Activated CD4-positive, alpha-beta T cell treated with anti-CD3 and anti-CD28 coated beads, Interleukin-10, Interleukin-2, amounts not matched to agents 100 ng/mL and 50 ng/mL, durations not matched to agents 16 hours and 8 hours (primary cell): ENCODE measurements around the gene RORC.

Experiments used
- DNase-seq: peaks from one replicate; pipeline ENCODE4 v3.0.0-alpha.2; 2020

The RORC gene

DNA sequence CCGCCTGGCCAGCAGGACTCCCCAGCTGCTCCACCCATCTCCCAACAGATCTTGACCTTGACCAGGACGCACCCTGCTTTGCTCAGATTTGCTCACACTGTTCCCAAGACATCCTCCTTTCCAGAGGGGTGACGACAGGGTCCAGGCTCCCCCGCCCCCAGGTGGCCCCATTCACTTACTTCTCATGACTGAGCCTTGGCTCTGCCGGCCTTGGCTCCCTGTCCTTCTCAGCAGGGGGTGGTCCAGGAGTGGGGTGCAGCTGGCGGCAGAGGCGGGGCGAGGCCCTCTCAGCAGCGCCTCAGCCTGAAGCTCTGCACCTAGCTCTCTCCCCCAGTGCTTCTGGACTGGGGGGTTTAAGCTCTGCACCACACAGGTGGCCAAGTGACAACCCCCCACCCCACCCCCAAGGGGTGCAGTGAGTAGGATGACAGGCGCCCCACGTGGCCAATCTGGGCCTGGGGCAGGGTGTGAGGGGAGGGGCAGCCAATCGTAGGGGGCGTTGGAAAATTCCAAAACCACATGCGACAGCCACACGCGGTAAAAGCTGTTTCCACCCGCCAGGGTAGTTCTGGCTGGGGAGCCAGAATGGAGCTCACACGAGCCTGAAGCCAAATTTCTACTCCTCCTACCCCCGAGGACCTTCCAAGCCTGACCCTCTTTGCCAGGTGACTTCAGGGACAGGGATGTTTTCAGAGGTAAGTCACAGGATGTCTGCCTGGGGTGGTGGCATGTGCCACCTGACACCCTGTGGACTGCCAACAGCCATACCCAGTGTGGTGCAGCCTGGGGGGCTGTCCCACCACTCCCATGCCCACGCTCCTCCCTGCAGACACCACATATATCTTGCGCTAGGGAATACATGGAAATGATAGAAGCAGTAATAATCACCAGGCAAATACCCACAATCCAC, 5.6 kb downstream of the RORC start:
- DNase-seq: peak; percentile 58

DNA sequence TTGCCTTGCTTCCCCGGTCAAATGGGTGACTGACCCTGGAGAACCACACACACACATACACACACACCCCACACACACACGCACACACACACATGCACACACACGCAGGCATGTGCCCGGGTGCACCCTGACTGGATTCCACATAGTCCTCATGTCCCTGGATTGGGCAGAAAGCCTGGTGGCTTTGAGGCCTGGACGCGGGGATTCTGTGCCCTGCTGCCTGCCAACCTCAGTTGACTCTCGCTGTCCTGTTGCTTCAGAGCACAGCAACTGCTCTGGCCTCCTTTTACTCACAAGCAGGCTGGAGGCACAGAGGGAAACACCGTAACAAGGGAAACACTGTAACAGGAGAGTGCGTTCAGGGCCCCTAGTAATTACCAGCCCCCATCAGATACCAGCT, 6.4 kb downstream of the RORC start:
- DNase-seq: no peak

DNA sequence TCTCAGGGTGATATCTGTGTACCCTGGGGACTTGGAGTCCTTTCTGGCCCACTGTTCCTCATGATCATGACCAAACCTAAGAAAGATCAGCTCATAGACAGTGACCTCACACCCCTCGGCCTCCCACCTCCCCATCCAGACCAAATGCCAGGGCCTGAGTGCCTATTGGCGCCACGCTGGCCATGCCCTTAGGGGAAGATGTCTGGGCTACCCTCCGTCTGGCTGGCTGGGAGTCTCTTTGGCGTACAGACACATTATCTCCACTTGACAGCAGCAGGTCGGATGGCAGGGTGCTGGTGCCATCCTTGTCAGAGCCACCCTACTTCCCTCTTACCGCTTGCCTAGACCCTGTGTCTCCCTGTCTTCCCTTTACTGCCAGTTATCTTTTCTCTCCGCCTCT, 8.4 kb downstream of the RORC start:
- no peak for DNase-seq

DNA sequence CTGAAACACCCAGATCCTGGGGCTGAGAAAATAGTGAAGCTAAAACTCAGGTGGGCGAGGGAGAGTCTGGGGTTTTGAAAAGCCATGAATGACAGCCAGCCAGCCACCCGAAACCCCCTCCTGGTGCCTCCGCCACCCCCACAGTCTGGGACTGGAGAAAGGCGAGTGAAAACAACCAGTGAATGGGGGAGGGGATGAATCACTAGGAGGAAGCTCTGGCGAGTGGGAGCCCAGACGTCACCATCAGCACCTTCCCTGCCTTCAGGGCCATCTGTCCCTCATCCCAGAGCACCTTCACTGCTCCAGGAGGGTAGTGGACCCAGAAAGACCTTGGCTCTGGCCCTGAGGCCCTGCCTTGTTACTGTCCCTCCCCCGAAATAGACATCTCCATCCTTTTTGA, 9.2 kb downstream of the RORC start:
- DNase-seq: peak; percentile 60

DNA sequence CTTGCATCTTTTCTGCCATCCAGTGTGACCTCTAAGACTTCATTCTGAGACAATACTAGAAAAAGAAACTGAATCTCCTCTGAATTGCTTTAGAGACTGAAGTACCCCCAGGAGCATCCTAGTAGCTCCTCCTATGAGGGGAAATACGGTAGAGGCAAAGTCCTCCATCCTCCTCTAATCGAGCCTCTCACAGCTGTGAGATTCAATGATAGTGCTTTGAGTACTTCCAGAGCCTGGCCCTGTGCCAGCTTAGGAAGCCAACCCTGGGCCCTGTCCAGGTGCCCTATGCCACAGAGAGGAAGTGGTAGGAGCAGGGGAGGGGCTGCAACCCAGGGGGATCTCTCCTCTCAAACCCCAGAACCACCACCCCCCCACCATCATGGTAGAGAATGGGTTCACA, 10.7 kb downstream of the RORC start:
- DNase-seq: peak; percentile 38

DNA sequence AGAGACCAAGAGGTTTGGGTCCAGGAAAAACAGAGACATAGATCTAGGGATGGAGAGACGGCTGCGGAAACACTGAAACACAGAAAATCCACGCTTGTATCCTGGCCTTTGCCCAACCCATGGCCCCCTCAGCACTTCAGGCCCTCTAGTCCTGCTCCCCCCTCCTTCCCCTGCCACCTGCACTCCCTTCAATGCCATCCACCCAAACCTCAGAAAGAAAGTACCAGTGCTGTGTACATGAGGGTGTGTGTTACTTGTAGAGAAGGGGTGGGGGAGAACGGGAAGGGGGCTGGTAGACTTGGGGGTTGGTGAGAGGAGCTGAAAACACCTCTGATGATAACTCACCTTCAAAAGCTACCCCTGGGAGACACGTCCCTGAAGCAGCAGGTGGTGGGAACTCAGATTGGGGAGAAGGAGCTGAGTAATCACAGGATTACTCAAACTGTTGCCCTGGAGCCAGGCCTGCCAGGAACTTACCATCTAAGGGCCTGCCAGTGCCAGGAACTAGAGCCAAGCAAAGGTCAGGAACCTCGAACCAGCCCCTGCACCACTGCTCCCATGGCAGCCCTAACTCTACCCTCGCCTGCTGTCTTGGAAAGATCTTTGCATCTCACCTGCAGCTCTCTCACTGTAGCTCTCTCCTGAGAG, 11.5 kb downstream of the RORC start:
- DNase-seq: peak; percentile 78

DNA sequence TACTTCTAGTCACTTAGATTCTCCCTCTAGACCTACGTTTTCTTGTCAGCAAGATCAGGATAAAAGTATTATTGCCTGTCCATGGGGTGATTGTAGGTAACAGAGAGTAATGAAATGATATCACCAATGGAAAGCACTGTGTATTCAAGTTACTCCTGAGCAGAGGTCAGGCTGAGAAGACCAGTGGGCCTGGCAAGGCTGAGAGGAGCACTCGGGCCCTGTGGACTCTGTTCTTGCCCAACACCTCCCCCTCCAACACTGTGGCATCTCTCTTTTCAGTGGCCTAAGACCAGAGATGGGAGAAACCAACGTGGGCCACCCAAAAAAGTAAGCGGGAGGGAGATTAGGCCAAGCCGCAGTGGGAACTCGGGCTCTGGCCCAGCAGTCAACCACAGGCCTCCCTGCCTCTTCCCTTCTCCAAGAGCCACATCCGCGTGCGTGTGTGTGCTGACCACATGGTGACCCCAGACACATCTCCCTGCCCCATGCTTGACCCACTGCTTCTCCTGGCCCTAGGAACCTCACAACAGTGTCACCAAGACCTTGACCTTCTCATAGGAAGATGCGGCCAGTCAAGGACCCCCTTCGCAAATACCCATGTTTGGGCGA, 12.3 kb downstream of the RORC start:
- no peak for DNase-seq

DNA sequence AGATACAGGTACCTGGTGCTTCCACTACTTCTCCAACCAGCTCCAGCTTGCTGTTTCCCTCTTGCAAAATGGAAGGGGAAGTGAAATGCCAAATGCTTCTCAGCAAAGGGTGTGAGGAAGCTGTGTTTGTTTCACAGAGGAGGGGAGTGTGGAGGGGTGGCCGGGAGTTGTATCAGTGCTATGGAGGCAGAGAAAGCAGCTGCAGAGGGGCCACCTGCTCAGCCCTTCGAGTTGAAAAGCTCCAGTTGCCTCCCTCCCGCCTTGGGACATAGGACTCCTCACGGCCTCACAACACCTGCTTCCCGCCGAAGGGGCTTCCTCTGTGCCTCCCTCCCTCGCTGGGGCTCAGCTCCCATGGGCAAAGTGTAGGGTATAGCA, 14.3 kb downstream of the RORC start:
- no peak for DNase-seq

DNA sequence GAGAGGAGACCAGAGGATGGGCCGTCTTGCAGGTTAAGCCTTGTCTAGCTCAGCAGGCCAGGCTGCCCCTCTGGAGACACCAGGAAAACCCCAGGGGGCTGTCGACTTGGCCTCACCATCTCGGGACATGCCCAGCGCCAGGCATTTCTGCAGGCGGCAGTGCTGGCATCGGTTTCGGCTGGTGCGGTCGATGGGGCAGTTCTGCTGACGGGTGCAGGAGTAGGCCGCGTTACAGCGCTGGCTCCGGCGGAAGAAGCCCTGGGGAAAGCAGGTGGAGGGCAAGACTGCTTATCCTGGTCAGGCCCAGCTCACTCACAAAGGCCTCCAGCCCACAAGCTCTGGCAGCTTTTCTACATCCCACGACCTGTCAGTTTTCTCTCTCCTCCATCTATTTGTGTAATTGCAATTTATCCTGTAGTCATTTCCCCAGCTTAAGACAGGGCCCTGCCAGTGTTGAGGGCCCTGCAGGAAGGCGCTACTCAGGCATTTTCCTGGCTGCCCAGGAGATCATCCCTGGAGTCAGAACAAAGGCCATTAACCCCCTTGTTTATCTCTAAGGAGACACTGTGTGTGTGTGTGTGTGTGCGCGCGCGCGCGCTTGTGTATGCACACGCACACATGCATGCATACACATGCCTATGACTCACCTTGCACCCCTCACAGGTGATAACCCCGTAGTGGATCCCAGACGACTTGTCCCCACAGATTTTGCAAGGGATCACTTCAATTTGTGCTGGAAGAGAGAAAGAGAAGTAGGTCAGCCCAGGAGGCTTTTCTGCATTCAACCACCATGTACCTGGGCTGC, 14.9 kb downstream of the RORC start:
- no peak for DNase-seq

DNA sequence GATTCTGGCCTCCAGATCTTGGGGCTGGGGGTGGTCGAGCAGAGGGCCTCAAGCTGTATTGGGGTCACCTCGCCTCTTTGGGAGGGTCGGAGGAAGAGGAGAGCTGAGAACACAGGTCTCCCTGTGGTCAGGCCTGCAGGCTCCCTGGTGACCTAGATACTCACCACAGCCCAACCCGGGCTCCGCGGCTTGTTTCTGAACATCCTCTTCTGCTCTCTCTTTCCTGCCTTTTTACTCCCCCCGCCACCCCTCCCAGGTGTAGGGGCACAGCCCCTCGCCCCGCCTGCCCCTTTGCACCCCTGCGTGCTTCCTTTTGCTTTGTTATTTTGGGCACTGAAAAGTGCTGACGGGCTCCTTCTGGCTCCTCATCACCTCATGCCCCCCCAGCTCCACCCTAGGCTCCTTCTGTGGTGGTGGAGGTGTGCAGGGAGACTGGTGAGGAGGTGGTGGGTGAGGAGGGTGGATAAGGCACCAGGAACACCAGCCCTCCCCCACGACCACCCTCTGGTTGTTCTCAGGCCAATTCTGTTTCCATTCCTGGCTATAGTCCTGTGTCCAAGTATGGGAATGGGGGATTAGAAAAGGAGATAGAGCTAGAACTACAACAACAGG, 15.8 kb downstream of the RORC start:
- no peak for DNase-seq

DNA sequence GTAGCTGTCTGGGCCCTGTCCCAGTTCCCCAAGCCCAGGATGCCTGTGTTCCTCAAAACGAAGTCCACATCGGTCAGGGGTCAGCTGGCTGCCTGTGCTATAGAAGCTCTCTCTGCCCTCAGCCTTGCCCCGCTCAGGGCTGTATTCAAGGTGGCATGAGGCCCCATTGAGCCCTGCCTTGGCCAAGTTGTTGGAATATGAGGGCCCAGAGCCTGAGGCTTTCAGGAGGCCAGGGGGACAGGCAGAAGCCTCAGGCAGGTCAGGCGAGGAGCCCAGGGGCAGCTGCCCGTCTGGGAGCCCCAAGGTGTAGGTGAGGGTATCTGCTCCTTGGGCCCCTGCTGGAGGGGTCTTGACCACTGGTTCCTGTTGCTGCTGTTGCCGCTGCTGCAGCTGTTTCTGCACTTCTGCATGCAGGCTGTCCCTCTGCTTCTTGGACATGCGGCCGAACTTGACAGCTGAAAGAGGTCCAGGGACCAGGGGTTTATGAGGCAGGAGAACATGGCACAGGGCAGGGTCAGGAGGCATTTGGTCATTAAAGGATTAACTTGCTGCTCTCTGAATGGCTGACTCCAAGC, 16.5 kb downstream of the RORC start:
- DNase-seq: no peak

DNA sequence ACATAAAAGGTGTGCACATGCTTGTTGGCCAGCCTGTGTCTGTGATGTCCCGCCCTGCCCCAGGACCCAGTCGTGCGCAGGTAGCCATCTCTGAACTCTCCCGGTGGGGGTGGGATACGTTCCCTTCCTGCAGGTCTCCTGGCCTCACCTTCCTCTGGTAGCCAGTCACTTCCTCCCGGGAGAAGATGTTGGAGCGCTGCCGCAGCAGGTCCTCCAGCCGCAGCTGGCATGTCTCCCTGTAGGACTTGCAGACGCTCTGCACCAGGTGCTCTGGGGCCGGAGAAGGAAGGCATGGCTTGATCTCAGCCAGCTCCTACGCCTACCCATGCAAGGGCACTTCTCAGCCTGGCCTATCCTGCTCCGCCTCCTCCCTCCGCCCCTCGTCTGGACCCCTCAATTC, 17.2 kb downstream of the RORC start:
- DNase-seq: no peak

DNA sequence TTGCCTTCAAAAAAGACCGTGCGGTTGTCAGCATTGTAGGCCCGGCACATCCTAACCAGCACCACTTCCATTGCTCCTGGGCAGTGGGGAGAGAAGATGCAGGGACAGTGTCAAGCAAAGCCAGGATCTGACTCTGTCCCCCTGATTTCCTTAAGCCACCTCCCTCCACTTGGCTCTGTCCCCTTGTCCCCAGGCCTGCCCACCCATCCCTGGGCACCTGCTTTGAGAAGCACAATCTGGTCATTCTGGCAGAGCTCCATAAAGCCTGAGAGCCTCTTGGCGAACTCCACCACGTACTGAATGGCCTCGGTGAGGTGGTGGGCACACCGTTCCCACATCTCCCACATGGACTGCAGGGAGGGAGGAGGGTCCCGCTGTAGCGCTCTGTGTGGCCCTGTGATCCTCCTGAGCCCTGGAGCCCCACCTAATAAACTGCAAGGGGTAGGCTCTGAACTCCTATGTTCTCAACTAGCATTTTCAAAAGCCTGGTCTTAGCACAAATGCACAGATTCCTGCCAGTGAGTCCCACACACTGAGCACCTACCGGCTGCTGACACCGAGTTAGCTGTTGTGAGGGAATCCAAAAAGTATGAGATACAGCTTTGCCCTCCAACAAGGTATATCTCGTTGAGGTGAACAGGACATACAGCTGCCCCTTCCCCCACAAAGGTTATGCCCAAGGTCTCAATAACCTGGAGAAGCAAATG, 18.2 kb downstream of the RORC start:
- no peak for DNase-seq

DNA sequence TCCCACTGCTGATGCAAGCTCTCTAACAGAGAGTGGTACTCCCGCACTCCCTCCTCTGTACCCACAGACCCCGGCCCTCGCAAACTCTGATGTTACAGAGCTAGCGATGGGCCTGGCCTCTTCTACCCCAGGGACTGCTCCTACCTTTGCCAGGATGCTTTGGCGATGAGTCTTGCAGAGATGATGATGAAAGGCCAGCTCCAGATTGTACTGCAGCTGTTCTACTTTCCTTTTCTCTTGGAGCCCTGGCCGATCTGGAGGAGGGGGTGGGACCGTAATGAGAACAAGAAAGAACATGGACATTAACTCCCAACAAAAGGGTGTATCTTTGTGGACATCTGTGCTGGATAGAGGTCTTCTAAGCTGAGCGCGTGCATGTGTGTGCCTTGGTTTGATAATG, 20.4 kb downstream of the RORC start:
- DNase-seq: no peak

DNA sequence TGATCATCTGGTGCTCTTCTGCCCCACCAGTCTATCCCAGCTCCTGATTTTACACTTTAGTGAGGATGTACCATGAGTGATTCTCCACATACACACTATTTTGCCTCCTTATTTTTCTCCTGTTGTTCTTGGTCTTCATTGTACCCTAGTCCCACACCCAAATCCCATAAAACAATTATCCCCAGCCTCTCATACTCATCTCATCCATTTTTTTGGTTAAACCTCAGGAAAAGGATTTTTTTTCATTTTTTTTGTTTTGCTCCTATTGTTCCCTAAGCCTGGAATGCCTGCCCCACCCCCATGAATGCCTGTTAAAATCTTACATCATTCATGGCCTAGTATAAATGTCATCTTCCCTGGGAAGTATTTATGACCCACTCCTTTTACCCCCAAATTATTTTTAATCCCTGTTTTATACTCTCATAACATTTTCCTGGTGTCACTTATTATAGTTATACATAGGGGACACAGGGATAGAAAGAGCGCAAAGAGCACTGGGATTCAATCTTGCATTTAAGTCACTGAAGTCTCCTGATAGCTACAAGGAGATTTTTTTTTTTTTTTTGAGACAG, 21.5 kb downstream of the RORC start:
- no peak for DNase-seq

DNA sequence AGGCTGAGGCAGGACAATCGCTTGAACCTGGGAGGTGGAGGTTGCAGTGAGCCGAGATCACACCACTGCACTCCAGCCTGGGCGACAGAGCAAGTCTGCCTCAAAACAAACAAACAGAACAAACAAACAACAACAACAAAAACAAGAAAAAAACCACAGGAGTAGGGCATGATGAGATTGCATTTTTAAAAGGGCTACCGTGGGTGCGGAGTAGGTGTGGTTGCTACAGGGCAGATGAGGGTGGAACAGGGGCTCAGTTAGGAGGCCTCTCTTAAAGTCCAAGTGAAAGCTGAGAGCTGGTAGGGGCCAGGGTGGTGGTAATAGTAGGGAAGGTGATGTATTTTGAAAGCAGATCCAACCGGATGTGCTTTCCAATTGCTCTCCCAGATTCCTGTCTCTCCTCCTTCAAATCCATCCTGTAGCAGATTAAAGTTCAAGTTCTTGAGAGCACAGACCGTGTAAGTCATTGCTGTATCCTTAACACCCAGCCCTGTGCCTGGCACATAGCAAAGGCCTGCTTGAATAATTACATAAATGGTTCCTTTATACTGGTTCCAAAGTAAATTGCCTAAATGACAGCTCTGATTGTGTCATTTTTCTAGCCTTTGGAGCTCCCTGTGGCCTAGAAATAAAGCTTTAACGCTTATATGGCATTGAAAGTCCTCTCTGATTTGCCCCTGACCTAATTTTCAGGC, 22.2 kb downstream of the RORC start:
- no peak for DNase-seq

DNA sequence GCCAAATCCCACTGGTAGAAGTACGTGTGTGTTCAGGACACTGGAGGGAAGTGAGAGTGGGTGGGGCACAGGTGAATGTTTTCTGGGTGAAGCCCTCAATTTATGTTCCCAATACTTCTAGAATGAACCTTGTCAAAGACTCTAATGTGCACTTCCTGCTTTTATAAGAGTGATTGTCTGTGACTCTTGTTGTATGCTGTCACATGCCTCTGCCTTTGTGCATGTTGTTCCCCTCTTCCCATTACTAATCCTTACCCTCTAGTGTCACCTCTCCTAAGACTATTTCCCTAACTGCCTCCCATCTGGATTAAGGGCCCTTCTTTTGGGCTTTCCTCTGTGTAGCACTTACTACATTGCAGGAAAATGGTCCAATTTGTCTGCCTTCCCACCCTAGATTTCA, 23.8 kb downstream of the RORC start:
- DNase-seq: no peak

DNA sequence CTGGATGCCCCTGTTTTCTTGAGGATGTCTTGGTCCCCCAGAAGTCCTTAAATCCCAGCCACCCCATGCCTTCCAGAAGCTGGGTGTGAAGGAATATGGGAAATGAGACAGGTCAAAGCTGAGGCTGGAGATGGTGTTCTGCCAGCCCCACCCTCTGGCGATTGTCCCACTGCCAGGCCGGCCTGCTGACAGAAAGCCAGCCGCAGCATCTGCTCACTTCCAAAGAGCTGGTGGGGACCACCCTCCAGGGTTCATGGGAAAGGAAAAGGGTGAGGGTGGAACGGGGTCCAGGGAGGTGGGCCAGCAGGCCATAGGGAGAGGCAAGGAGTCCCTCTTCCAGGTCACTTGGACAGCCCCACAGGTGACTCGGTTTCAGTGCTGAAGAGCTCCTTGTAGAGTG, 24.5 kb downstream of the RORC start:
- DNase-seq: no peak

DNA sequence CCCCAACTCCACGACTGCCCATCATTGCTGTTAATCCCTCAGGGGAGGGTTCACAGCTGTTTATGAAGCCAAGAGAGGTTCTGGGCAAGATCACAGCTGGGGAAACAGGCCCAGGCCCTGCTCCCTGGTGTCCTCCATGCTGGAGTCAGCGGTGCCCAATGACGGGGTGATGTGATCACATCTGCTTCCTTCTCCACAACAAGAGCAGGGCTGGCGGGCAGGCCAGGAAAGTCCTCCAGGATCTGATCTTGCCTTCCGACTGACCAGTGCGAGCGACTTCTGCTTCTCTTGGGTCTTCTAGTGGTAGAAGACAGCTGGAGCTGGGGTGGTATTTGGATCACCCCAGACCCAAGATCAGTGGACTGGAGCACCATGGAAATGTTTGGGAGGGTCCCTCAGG, 25.4 kb downstream of the RORC start:
- no peak for DNase-seq

DNA sequence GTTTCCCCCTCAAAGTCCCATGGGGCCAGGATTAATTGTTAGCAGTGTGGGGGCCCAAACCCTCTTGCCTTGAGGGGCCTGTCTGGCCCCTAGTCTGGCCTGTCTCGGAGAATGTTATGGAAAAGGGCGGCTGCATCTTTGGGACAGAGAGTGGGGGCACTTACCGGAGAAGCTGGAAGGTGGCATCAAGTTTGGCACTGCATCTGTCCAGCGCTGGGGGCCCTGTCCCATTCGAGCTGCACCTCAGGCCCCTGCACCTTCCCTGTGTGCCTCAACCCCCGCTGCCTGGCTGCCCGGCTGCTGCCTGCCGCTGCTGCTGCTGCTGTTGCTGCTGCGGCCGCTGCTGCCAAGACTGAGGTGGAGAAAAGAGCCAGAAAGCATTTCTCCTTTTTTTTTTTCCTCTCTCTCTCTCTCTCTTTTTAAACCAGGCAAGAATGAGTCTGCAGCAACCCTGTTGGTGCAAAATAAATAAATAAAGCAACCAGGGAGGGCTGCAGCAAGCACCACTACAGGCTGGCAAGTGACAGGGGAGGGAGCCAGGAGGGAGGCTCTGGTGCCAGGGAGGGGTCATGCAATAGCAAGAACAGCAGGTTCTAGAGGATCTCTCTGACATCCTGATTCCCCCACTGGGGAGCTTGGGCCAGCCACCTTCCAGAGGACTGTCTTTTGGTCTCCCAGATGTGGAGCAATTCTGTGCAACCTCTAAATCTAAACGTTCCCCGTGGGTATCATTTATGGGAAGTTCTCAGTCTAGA, 26.4 kb downstream of the RORC start, which contains the start of gene LINGO4:
LINGO4 (minus strand) TSS at position 354 of the 755 bp plus-strand sequence. CDS start 2,715 bp downstream, outside the sequence.
- DNase-seq: no peak
